ENCODE data around the gene ATP11A.

DNA sequence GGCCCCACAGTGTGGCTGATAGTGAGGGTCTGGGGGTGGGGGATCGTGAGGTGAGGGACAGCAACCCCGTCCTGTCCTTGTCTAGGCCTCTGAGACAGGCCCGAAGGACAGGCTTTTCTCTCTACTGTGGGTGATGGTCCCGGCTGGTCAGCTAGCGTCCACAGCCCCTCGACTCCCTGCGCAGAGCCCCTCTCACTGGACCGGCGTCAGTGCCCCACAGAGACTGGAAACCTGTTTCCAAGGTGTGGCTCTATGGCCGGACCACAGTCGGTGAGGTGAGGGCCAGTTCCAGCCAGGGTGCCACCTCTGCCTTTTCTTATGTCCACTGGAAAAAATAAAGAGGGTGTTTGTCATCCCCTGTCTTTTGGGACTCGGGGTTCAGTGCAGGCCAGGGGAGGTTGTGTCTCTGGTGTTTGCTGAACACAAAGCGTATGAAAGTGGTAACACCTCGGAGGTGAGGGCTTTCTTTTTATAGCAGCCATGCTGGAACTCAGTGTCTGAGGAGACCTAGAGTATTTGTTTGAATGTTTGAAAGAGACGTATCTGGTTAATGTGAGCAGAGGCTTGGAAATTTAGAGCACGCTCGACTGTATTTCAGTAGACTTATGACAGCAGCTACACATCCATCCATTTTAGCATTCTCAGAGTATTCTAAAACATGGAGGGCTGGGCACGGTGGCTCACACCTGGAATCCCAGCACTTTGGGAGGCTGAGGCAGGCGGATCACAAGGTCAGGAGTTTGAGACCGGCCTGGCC lies 22.8 kb downstream of the ATP11A start:
- TF ChIP-seq, protein P1, sequence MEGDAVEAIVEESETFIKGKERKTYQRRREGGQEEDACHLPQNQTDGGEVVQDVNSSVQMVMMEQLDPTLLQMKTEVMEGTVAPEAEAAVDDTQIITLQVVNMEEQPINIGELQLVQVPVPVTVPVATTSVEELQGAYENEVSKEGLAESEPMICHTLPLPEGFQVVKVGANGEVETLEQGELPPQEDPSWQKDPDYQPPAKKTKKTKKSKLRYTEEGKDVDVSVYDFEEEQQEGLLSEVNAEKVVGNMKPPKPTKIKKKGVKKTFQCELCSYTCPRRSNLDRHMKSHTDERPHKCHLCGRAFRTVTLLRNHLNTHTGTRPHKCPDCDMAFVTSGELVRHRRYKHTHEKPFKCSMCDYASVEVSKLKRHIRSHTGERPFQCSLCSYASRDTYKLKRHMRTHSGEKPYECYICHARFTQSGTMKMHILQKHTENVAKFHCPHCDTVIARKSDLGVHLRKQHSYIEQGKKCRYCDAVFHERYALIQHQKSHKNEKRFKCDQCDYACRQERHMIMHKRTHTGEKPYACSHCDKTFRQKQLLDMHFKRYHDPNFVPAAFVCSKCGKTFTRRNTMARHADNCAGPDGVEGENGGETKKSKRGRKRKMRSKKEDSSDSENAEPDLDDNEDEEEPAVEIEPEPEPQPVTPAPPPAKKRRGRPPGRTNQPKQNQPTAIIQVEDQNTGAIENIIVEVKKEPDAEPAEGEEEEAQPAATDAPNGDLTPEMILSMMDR (IDR thresholded peaks at IDR 0.05; ENCODE audit: low read depth, low read length): no peak
- no peak for TF ChIP-seq EZH2phosphoT487 (IDR thresholded peaks at IDR 0.05; ENCODE audit: low read depth)
